Heart left ventricle (tissue), 16 donors: ENCODE results near the gene VPS37D. TPM values are rescaled to one million over a fixed set of nuclear protein-coding genes. Genes with fewer than 3 reads are reported as not detected.
"Not testable (repeated sequence)": the region's sequence is repeated elsewhere in the genome, so short reads cannot be mapped to it uniquely, and the experiment has no call there.

ENCODE experiments used
- ATAC-seq, 4 donors: fragments of 200-7000 bp; cut with Tn5 transposase; one replicate each; pipeline ENCODE4 v1.9.1; 2020 to 2022; ENCODE audit warnings: moderate library complexity in 4 of 4, mild to moderate bottlenecking in 3 of 4, moderate number of reproducible peaks in 1 of 4
- DNase-seq, 5 donors: peaks; one replicate each; pipeline ENCODE4 v3.0.0-alpha.2; 2020
- H3K27ac ChIP-seq, 12 donors: fragments of 200-600 bp; sonication (generic) in 4 of 12; one replicate each; pipeline versions ENCODE4 v1.5.0 to v1.8.0; 2016 to 2022; ENCODE audit warnings: mild to moderate bottlenecking in 2 of 12
- H3K27me3 ChIP-seq, 9 donors: fragments of 200-600 bp; sonication (generic) in 2 of 9; one replicate each; pipeline versions ENCODE4 v1.5.1 to v1.8.0; 2016 to 2022; ENCODE audit warnings: mild to moderate bottlenecking in 3 of 9
- H3K36me3 ChIP-seq, 9 donors: fragments of 200-600 bp; sonication (generic) in 2 of 9; one replicate each; pipeline versions ENCODE4 v1.5.0 to v1.8.0; 2018 to 2022; ENCODE audit warnings: mild to moderate bottlenecking in 2 of 9
- H3K4me1 ChIP-seq, 12 donors: fragments of 200-600 bp; sonication (generic) in 4 of 12; one replicate each; pipeline versions ENCODE4 v1.5.0 to v1.8.0; 2016 to 2022; ENCODE audit warnings: mild to moderate bottlenecking in 3 of 12
- H3K4me3 ChIP-seq, 12 donors: fragments of 200-600 bp; sonication (generic) in 4 of 12; one replicate each; pipeline versions ENCODE4 v1.5.0 to v1.8.0; 2017 to 2022; ENCODE audit warnings: mild to moderate bottlenecking in 9 of 12, moderate library complexity in 4 of 12
- H3K9me3 ChIP-seq, 12 donors: fragments of 200-600 bp; sonication (generic) in 4 of 12; one replicate each; pipeline versions ENCODE4 v1.5.0 to v1.8.0; 2016 to 2022; ENCODE audit warnings: mild to moderate bottlenecking in 1 of 12
- CTCF ChIP-seq, 12 donors: fragments of 200-600 bp; sonication (generic) in 4 of 12; IDR thresholded peaks; one replicate each; pipeline versions ENCODE4 v1.5.0 to v1.8.0; 2018 to 2022; ENCODE audit warnings: antibody characterized with exemption in 12 of 12, mild to moderate bottlenecking in 5 of 12
- POLR2A ChIP-seq, 2 donors: fragments of 450-650 bp; IDR thresholded peaks; one replicate each; pipeline ENCODE4 v1.6.1; 2017; ENCODE audit warnings: antibody characterized with exemption in 2 of 2, mild to moderate bottlenecking in 2 of 2, moderate library complexity in 2 of 2
- WGBS, 4 donors: extraction: QIAGEN DNeasy Blood & Tissue Kit in 2 of 4; methylation state at CpG; one replicate each; pipeline versions ENCODE4 v1.1.5 to v1.1.7; 2013 to 2018; 5-methylcytosine and 5-hydroxymethylcytosine counted together
- intact Hi-C, 10 donors: fragments of 100-400 bp; cut with DNase I; formaldehyde crosslinking; loops; one replicate each; pipeline versions ENCODE4 v1.11.1 to v1.14.2; 2022
- polyA plus RNA-seq, 2 donors: library from polyadenylated mRNA; stranded (reverse); fragments of 200-250 nt; gene quantifications; one replicate each; pipeline ENCODE4 v1.2.3, GENCODE V29; 2013
- total RNA-seq, 9 donors: library from RNA; depleted of rRNA in 2 of 9; stranded (reverse); fragments of >200 nt in 2 of 9; fragmentation: NEBNext Ultra II Directional in 3 of 9; extraction: Animal tissue kit (Norgen Biotek cat#: 25700) in 3 of 9; gene quantifications; one replicate each; pipeline versions ENCODE4 v1.1.0 to v1.2.4, GENCODE V29; 2016 to 2023
- donor health status: ischemic (EF 13 %, LVEDD 7.1; RV severe dilation, severe dysfunction).
- donor health status: healthy with polysubstance abuse.
- donor health status: DM: no; HTN: yes; CAD: no.
- donor health status: DM: no; HTN: no; CAD: no.
- donor health status: ischemic (EF 25% LVEDD 6.9; RV normal size, moderate dysfunction).
- donor health status: ischemic (EF 25% LVEDD 5.7; RV mildly dilated, moderate dysfunction).
- donor health status: healthy.
- donor health status: DM: yes; HTN: yes; CAD: no.
- donor health status: ischemic (EF 35%, LVEDD 5.7; RV mildly dilated, moderate dysfunction).
- donor health status: nonischemic (EF 11% LVEDD 7.7; RV severe dilation, severe dysfunction).
- donor health status: DM: yes; HTN: yes; CAD: no.
- donor health status: PGD.
- donor health status: ischemic (EF 29% LVEDD 5.4; RV normal size, mild dysfunction).
- donor health status: nonischemic (EF 23%, LVEDD 6.1; RV moderate dilation, normal function).

VPS37D gene
- total and polyA plus RNA-seq, 11 donors: 1.1 to 2.9 (median 2.6) TPM

GRCh38 chr7:73649576-73649975, 18.1 kb upstream of the VPS37D start:
- no peak overlapping the region for H3K4me3 ChIP-seq
- WGBS, 4 donors: 39 to 47% (median 41%) methylated on average over 9 of the region's 9 CpGs
- H3K27ac ChIP-seq: no peak overlapping the region
- ATAC-seq: no peak
- H3K4me1 ChIP-seq: peaks cover 0 to 11% (median 1%) of the 10 kb centered on the region in 12 donors
- peaks cover 11 to 53% (median 20%) of the 10 kb centered on the region in 9 donors for H3K27me3 ChIP-seq
- H3K36me3 ChIP-seq: no peaks in the 10 kb centered on the region
- no peak for TF ChIP-seq CTCF (IDR thresholded peaks at IDR 0.05)
- no peak for TF ChIP-seq POLR2A (IDR thresholded peaks at IDR 0.05)
- DNase-seq: no peak
- intact Hi-C loops: no loop called here
- H3K9me3 ChIP-seq: no peaks in the 10 kb centered on the region

DNA sequence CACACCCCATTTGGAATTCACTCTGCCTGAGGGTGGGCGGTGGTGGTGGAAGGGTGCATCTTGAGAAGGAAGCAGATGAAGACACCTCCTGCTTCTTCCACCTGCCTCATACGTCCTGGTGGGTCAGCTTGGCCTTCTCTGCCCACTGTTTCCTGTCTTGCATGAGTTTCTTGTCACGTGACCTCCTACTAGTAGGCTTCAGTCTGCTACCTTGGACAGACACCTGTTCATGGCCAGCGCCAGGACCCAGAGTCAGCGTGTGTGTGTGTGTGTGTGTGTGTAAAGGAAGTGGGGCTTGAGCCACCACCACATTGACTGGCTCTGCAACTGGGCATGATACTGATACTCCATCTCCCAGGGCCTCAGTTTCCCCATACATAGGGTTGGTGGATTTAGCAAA, 17.1 kb upstream of the VPS37D start:
- WGBS, 4 donors: 55 to 67% (median 63%) methylated on average over 4 to 5 of the region's 5 CpGs
- DNase-seq (no peak), ATAC-seq (no peak)
- Histone ChIP-seq H3K4me1 (peaks cover 0 to 11% (median 1%) of the 10 kb centered on the region in 12 donors), H3K4me3 (no peak overlapping the region), H3K36me3 (no peaks in the 10 kb centered on the region), H3K27ac (no peak overlapping the region), H3K27me3 (peaks cover 11 to 52% (median 20%) of the 10 kb centered on the region in 9 donors), H3K9me3 (no peaks in the 10 kb centered on the region)
- intact Hi-C loops: no loop called here
- no peak for TF ChIP-seq POLR2A (IDR thresholded peaks at IDR 0.05)
- no peak for TF ChIP-seq CTCF (IDR thresholded peaks at IDR 0.05)

DNA sequence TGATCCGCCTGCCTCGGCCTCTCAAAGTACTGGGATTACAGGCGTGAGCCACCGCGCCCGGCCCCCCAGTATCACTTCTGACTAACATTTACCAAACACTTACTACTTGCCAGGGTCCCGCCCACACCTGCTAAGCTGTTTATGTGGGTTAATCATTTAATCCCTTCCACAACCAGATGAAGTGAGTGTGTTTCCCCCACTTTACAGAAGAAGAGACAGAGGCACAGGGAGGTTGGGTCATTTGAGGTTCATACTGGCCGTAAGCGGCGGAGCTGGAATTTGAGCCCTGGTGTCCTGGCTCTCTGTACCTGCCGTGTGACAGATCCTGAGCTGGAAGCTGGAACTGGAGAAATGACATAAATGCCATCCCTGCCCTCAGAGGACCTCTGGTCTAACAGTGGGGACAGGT, 15.1 kb upstream of the VPS37D start:
- no peak overlapping the region for H3K27ac ChIP-seq
- TF ChIP-seq CTCF (IDR thresholded peaks at IDR 0.05) (no peak), POLR2A (IDR thresholded peaks at IDR 0.05) (no peak)
- peaks cover 0 to 7% (median 1%) of the 10 kb centered on the region in 12 donors for H3K4me1 ChIP-seq
- DNase-seq: no peak
- 82 to 87% (median 82%) methylated on average over 11 of the region's 11 CpGs for WGBS, 4 donors
- H3K27me3 ChIP-seq: peaks cover 6 to 40% (median 8%) of the 10 kb centered on the region in 9 donors
- no peaks in the 10 kb centered on the region for H3K36me3 ChIP-seq
- no peaks in the 10 kb centered on the region for H3K9me3 ChIP-seq
- H3K4me3 ChIP-seq: no peak overlapping the region
- intact Hi-C loops: no loop called here
- no peak for ATAC-seq

GRCh38 chr7:73655309-73655708, 12.3 kb upstream of the VPS37D start:
- ATAC-seq, intact Hi-C loops, H3K27ac ChIP-seq, H3K9me3 ChIP-seq, H3K36me3 ChIP-seq, H3K4me3 ChIP-seq, DNase-seq, H3K4me1 ChIP-seq: not testable (repeated sequence)
- peaks cover 0 to 20% (median 4%) of the 10 kb centered on the region in 9 donors for H3K27me3 ChIP-seq
- 73 to 78% (median 77%) methylated on average over 4 of the region's 4 CpGs for WGBS, 4 donors

GRCh38 chr7:73659983-73660382, 7.6 kb upstream of the VPS37D start:
- no peaks in the 10 kb centered on the region for H3K4me1 ChIP-seq
- 55 to 60% (median 60%) methylated on average over 8 of the region's 8 CpGs for WGBS, 4 donors

GRCh38 chr7:73660594-73660993, 7.0 kb upstream of the VPS37D start:
- H3K4me1 ChIP-seq, H3K4me3 ChIP-seq, H3K9me3 ChIP-seq, ATAC-seq, DNase-seq, H3K27me3 ChIP-seq, H3K36me3 ChIP-seq, H3K27ac ChIP-seq: not testable (repeated sequence)
- 65 to 78% (median 72%) methylated on average over 4 of the region's 4 CpGs for WGBS, 4 donors
- intact Hi-C loops: loop anchor here in 3 of 10 donors (5.0 to 10.0 kb wide), 2 partner anchors 56 to 67 kb away; no protein-coding TSS in a partner anchor

More at GRCh38 chr7:73659983-73660382, 7.6 kb upstream of the VPS37D start:
- ATAC-seq (no peak), DNase-seq (no peak)
- intact Hi-C loops: loop anchor here in 3 of 10 donors (5.0 to 10.0 kb wide), 2 partner anchors 55 to 67 kb away; no protein-coding TSS in a partner anchor
- Histone ChIP-seq H3K27me3 (no peaks in the 10 kb centered on the region), H3K9me3 (peaks cover 0 to 9% (median 0%) of the 10 kb centered on the region in 12 donors), H3K27ac (no peak overlapping the region), H3K4me3 (no peak overlapping the region), H3K36me3 (no peaks in the 10 kb centered on the region)
- TF ChIP-seq POLR2A (IDR thresholded peaks at IDR 0.05) (no peak), CTCF (IDR thresholded peaks at IDR 0.05) (no peak)
